Large intestine (tissue), 3 donors: ENCODE results near the gene KCNA3. TPM values are rescaled to one million over a fixed set of nuclear protein-coding genes. Genes with fewer than 3 reads are reported as not detected.
"Not testable (repeated sequence)": the region's sequence is repeated elsewhere in the genome, so short reads cannot be mapped to it uniquely, and the experiment has no call there.

Source experiments
- DNase-seq, 2 donors: peaks; one replicate each; pipeline versions ENCODE4 v3.0.0 to v3.0.0-alpha.2; 2013
- H3K27ac ChIP-seq: one replicate; pipeline ENCODE4 v1.5.1; 2013; ENCODE audit warnings: low read length
- H3K27me3 ChIP-seq: 2 replicates; pipeline ENCODE4 v1.6.1; 2013; ENCODE audit warnings: low read length; ENCODE audit not compliant: control insufficient read depth, insufficient read depth
- H3K36me3 ChIP-seq: 2 replicates; pipeline ENCODE4 v1.6.1; 2013; ENCODE audit warnings: low read length; ENCODE audit not compliant: control insufficient read depth, insufficient read depth
- H3K4me1 ChIP-seq: one replicate; pipeline ENCODE4 v1.6.1; 2013; ENCODE audit warnings: low read length; ENCODE audit not compliant: control insufficient read depth, insufficient read depth
- H3K4me3 ChIP-seq: one replicate; pipeline ENCODE4 v1.5.1; 2013; ENCODE audit warnings: low read length
- H3K9me3 ChIP-seq: one replicate; pipeline ENCODE4 v1.6.1; 2013; ENCODE audit warnings: mild to moderate bottlenecking, low read depth, low read length, moderate library complexity; ENCODE audit not compliant: control insufficient read depth
- WGBS: methylation state at CpG from one replicate; pipeline ENCODE4 v1.1.5; 2013; ENCODE audit warnings: low lambda C conversion rate; ENCODE audit not compliant: insufficient coverage; 5-methylcytosine and 5-hydroxymethylcytosine counted together
- polyA plus RNA-seq: library from polyadenylated mRNA; unstranded; fragments of 120-200 nt; gene quantifications from one replicate; pipeline ENCODE4 v1.2.1, GENCODE V29; 2013

The KCNA3 gene
- polyA plus RNA-seq, 1 donor: 0.37 TPM

DNA sequence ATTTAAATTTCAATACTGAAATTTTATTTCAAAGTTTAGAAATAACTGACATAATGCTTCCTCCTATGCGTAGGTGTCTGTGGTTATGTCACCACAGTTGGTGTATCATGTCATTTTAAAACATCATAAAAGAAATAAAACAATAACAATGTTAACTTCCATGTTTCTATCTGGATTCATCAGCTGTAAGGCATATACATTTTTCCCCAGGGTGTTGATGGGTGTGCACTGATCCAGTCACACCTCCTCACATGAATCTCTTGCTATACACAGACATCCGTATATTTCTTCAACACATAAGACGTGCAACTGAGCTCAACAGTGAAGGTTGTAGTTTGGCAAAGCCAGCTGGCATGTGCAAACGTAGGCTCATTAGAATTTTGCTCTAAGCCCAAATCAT is 6.2 kb downstream of the KCNA3 start:
- Histone ChIP-seq H3K27me3 (peaks cover 25% of the 10 kb centered on the region), H3K27ac (no peak overlapping the region), H3K36me3 (no peaks in the 10 kb centered on the region), H3K4me3 (no peak overlapping the region), H3K4me1 (no peaks in the 10 kb centered on the region), H3K9me3 (peaks cover 2% of the 10 kb centered on the region)
- WGBS: no CpG with 5 or more reads among the region's 4 CpGs
- DNase-seq: no peak

GRCh38 chr1:110667776-110668175 is 7.0 kb downstream of the KCNA3 start:
- no CpG with 5 or more reads among the region's 2 CpGs for WGBS
- no peaks in the 10 kb centered on the region for H3K4me1 ChIP-seq

GRCh38 chr1:110663241-110663640 is 11.5 kb downstream of the KCNA3 start:
- Histone ChIP-seq H3K27me3 (peaks cover 2% of the 10 kb centered on the region), H3K4me1 (no peaks in the 10 kb centered on the region), H3K9me3 (no peaks in the 10 kb centered on the region), H3K4me3 (no peak overlapping the region), H3K27ac (no peak overlapping the region), H3K36me3 (no peaks in the 10 kb centered on the region)
- WGBS: 80% methylated on average over 1 of the region's 2 CpGs
- no peak for DNase-seq

More at GRCh38 chr1:110667776-110668175, 7.0 kb downstream of the KCNA3 start:
- peaks cover 18% of the 10 kb centered on the region for H3K27me3 ChIP-seq
- DNase-seq: no peak
- H3K9me3 ChIP-seq: no peaks in the 10 kb centered on the region
- H3K4me3 ChIP-seq: no peak overlapping the region
- H3K36me3 ChIP-seq: no peaks in the 10 kb centered on the region
- no peak overlapping the region for H3K27ac ChIP-seq

DNA sequence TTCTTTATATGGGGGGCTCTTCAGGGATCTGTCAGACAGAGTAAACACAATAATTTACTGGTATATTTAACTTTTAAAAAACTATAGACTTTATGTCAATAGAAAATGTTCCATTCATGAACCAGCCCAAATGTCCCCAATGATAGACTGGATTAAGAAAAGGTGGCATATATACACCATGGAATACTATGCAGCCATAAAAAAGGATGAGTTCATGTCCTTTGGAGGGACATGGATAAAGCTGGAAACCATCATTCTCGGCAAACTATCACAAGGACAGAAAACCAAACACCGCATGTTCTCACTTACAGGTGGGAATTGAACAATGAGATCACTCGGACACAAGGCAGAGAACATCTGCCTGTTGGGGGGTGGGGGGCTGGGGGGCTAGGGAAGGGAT is 15.2 kb downstream of the KCNA3 start:
- WGBS: no CpG with 5 or more reads among the region's 3 CpGs
- H3K36me3 ChIP-seq, H3K4me3 ChIP-seq, H3K4me1 ChIP-seq, H3K27ac ChIP-seq, H3K9me3 ChIP-seq, DNase-seq, H3K27me3 ChIP-seq: not testable (repeated sequence)

- H3K4me1 ChIP-seq: no peaks in the 10 kb centered on the region
- no peaks in the 10 kb centered on the region for H3K36me3 ChIP-seq
- H3K4me3 ChIP-seq: no peak overlapping the region
- WGBS: 80% methylated on average over 1 of the region's 2 CpGs
- H3K27me3 ChIP-seq: no peaks in the 10 kb centered on the region
- no peaks in the 10 kb centered on the region for H3K9me3 ChIP-seq
- DNase-seq: no peak
- H3K27ac ChIP-seq: no peak overlapping the region
Observed at GRCh38 chr1:110657351-110657750, 17.4 kb downstream of the KCNA3 start.

DNA sequence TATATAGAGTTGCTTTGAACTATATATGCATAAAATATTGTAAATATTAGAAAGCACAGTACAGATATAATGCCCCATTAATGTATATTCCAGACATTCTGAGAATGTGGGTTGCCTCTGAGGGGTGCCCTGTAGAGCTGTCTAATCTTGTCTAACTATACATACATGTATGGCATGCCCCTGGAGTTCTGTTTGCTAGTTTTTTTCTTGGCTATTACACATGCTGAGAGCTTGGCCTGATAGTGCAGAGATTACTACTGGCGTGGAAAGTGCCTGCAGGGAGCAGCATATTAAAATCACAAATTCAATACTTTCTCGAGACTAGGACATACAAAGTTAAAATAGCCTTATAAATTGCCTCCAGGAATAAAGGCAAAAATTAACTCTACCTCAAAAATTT is 24.1 kb downstream of the KCNA3 start:
- Histone ChIP-seq H3K36me3 (no peaks in the 10 kb centered on the region), H3K4me1 (no peaks in the 10 kb centered on the region), H3K27me3 (no peaks in the 10 kb centered on the region), H3K27ac (no peak overlapping the region), H3K4me3 (no peak overlapping the region), H3K9me3 (no peaks in the 10 kb centered on the region)
- WGBS: 70% methylated on average over 2 of the region's 2 CpGs
- no peak for DNase-seq

DNA sequence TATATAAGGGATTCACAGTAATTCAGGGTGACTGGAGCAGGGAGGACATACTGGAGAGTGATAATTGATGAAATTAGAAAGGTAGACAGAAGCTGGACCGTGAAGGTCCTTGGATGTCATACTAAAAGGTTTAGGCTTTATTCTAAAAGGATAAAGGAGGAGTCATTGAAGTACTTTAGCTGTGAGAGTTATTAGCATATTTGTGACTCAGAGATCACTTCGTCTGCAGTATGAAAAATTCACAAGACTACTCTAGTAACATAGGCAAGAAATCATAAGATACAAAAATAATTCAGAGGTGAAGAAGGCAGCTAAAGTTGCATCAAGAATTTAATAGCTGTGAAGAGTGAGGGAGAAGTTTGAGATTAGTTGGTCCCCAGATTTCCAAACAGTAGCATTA is 26.3 kb downstream of the KCNA3 start:
- no CpG with 5 or more reads among the region's 2 CpGs for WGBS
- no peak for DNase-seq
- Histone ChIP-seq H3K9me3 (no peaks in the 10 kb centered on the region), H3K4me1 (no peaks in the 10 kb centered on the region), H3K36me3 (no peaks in the 10 kb centered on the region), H3K4me3 (no peak overlapping the region), H3K27me3 (peaks cover 4% of the 10 kb centered on the region), H3K27ac (no peak overlapping the region)

DNA sequence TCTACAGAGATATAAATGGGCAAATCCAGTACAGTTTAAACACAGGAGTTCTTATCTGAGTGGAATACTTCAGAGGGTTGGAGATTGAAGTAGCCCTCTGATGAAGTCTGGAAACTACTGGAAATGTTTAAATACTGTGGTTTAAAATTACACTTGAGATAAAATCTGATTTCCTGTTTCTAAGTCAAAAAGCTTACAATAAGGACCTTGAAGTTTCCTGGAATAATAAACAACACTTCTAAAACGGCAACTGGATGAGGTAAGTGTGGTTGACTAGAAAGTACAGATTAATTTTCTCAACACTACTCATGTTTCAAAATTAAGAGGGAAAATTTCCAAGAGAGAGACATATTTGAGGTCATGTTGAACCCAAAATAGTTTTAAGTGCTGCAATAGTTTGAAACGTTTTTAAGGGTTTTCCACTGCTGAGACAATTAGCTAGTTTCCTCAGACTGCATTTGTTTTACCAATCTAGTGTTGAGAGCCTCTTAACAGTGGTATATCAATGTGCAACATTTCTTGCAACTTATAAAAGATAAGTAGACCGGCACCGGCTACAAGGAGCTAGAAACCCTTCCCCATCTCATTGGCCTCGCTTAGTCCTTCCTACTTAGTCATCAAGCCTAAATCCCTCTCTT is 27.4 kb downstream of the KCNA3 start:
- H3K36me3 ChIP-seq: no peaks in the 10 kb centered on the region
- H3K27me3 ChIP-seq: peaks cover 6% of the 10 kb centered on the region
- H3K4me1 ChIP-seq: no peaks in the 10 kb centered on the region
- no peak for DNase-seq
- 88% methylated on average over 2 of the region's 5 CpGs for WGBS
- no peak overlapping the region for H3K4me3 ChIP-seq
- H3K27ac ChIP-seq: no peak overlapping the region
- no peaks in the 10 kb centered on the region for H3K9me3 ChIP-seq

DNA sequence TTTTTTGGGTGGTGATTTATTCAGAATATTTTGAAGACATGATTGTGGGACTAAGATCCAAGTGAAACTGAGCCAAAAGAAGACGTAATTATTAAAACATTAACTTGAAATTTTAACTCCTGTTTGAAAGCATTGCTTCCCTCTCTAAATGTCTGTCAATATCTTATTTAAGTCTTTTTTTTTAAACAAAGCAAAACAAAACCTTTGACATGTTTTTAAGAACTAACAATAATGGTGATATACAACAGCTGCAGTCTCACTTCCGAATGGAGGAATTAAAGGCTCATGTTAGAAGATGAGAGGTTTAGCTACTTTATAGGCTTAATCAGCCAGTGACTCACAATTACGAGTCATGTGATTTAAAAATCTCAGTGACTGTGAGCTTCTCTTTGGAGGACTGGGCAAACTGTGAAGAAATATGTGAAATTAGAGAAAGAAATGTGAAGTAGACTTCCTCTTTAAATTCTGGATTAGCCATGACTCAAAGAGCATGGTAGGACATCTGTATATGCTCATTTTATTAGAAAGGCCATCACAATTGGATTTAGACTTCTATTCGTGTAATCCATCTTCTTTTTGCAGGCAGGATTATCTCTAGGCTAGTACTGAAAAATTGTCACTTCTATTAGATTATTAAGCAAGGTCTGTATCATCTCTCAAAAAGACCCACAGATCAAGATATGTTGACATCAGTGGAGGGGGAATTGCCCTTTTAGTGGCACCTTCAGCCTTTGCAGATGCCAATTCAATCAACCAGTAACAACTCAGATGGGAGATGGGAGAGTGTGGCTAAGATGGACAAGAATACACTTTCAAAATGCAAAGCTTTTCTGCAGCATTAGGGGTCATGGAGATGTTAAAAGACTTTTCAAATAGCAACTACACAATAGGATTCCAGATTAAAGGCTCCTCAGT is 28.7 kb downstream of the KCNA3 start:
- Histone ChIP-seq H3K27ac (no peak overlapping the region), H3K9me3 (no peaks in the 10 kb centered on the region), H3K27me3 (peaks cover 6% of the 10 kb centered on the region), H3K36me3 (no peaks in the 10 kb centered on the region), H3K4me1 (no peaks in the 10 kb centered on the region), H3K4me3 (no peak overlapping the region)
- WGBS: 100% methylated on average over 1 of the region's 4 CpGs
- DNase-seq: no peak

- Histone ChIP-seq H3K4me1 (no peaks in the 10 kb centered on the region), H3K4me3 (no peak overlapping the region), H3K9me3 (no peaks in the 10 kb centered on the region), H3K27me3 (peaks cover 8% of the 10 kb centered on the region), H3K27ac (no peak overlapping the region), H3K36me3 (no peaks in the 10 kb centered on the region)
- no peak for DNase-seq
Observed at GRCh38 chr1:110645211-110645610, 29.5 kb downstream of the KCNA3 start.
